Gastroesophageal sphincter (tissue), 4 donors: Measurements from ENCODE around the gene WNT10A. TPM values are rescaled to one million over a fixed set of nuclear protein-coding genes. Genes with fewer than 3 reads are reported as not detected.

ENCODE experiments used
- ATAC-seq: fragments of 150-250 bp; one replicate; pipeline ENCODE4 v1.9.1; 2016; ENCODE audit warnings: mild to moderate bottlenecking, moderate library complexity
- H3K27ac ChIP-seq, 4 donors: fragments of 200-600 bp; sonication (generic) in 3 of 4; 1 replicate in 3 of 4; 2 replicates in 1 of 4; pipeline ENCODE4 v1.5.1; 2016 to 2019
- H3K27me3 ChIP-seq: fragments of 200-600 bp; sonication (generic); one replicate; pipeline ENCODE4 v1.5.1; 2019
- H3K36me3 ChIP-seq, 2 donors: fragments of 200-600 bp; sonication (generic); one replicate each; pipeline ENCODE4 v1.5.1; 2019; ENCODE audit warnings: control low read depth in 1 of 2
- H3K4me1 ChIP-seq, 3 donors: fragments of 200-600 bp; sonication (generic); 1 replicate in 2 of 3; 2 replicates in 1 of 3; pipeline ENCODE4 v1.5.1; 2016 to 2019; ENCODE audit warnings: control low read depth in 2 of 3
- H3K4me3 ChIP-seq, 2 donors: fragments of 200-600 bp; sonication (generic); one replicate each; pipeline ENCODE4 v1.5.1; 2019; ENCODE audit warnings: mild to moderate bottlenecking in 1 of 2, moderate library complexity in 1 of 2
- H3K9me3 ChIP-seq, 3 donors: fragments of 200-600 bp; sonication (generic); one replicate each; pipeline ENCODE4 v1.5.1; 2017 to 2019; ENCODE audit warnings: control low read depth in 2 of 3
- EP300 ChIP-seq: sonication (generic); formaldehyde crosslinking; IDR thresholded peaks from one replicate; pipeline ENCODE4 v1.6.1; 2017; ENCODE audit warnings: antibody characterized with exemption, mild to moderate bottlenecking
- POLR2A ChIP-seq, 2 donors: fragments of 450-650 bp; IDR thresholded peaks; one replicate each; pipeline ENCODE4 v1.6.1; 2017; ENCODE audit warnings: antibody characterized with exemption in 2 of 2, mild to moderate bottlenecking in 2 of 2, moderate library complexity in 1 of 2
- POLR2AphosphoS5 ChIP-seq: sonication (generic); formaldehyde crosslinking; IDR thresholded peaks from one replicate; pipeline ENCODE4 v1.6.1; 2017; ENCODE audit warnings: antibody characterized with exemption
- WGBS, 2 donors: methylation state at CpG; one replicate each; pipeline ENCODE4 v1.1.5; 2018; ENCODE audit warnings: low coverage in 1 of 2; 5-methylcytosine and 5-hydroxymethylcytosine counted together
- total RNA-seq, 4 donors: library from RNA; depleted of rRNA; stranded (reverse); fragments of >200 nt; gene quantifications; one replicate each; pipeline ENCODE4 v1.1.0, GENCODE V29; 2016
- TF ChIP-seq, protein P1 (sequence below), 4 experiments: fragments of 200-600 bp in 2 of 4; fragments of 450-650 bp in 2 of 4; sonication (generic) in 1 of 4; IDR thresholded peaks; one replicate each; pipeline ENCODE4 v1.5.1; 2017 to 2019; ENCODE audit warnings: antibody characterized with exemption in 4 of 4, mild to moderate bottlenecking in 2 of 4, moderate library complexity in 2 of 4

Gene WNT10A
- total RNA-seq, 4 donors from 2014 or later = not detected

DNA sequence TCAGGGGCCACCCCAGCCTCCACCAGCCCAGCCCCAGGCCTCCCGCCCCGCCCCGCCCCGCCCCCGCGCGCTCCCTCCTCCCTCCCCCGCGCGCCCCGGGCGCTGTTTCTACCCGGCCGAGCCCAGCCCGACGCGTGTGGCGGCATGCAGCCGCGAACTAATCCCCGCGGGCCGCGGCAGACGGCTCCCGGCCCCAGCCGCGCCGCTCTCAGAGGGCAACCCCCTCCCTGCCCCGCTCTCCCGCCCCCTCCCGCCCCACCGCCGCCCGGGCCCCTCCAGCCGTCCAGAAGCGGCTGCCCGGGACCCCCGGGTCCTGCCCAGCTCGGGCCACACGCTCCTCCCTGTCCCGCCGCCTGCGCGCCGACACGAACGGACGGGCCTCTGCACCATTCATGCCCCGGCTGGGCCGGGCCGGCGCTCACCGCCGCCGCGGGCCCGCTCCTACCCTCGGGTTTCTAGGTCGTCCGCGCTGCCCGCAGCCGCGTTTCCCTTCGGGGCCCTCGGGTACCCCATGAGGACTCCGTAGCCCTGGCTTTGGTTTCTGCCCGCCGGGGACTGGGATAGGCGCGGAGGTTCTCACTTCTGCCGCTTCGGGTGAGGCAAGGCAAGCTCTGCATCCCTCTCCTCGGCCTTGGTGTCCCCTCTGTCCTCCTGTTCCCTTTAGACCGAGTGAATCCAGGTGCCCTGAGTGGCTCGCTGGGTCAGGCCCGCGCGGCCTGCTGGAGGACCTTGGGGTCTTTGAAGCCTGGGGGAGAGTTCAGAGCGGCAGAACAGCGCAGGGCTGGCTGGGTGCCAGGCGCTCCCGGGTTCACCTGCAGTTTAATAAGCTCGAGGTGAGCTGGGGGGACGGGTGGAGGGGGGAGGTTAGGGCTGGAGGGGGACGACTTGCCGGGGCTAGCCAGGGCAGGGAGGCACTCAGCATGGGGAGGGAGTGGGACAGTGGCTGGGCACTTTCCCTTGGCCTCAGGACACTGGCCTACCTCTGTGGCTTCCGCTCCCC, 3.1 kb downstream of the WNT10A start:
- Histone ChIP-seq H3K4me1 (peaks cover 0 to 35% (median 13%) of the 10 kb centered on the region in 3 donors), H3K27me3 (peaks cover 65% of the 10 kb centered on the region), H3K27ac (peak overlapping the region in 1 of 4 donors; percentile 53), H3K36me3 (no peaks in the 10 kb centered on the region), H3K4me3 (peak overlapping the region; percentile 11 to 55), H3K9me3 (no peaks in the 10 kb centered on the region)
- peak; percentile 59 for ATAC-seq
- TF ChIP-seq, protein P1, sequence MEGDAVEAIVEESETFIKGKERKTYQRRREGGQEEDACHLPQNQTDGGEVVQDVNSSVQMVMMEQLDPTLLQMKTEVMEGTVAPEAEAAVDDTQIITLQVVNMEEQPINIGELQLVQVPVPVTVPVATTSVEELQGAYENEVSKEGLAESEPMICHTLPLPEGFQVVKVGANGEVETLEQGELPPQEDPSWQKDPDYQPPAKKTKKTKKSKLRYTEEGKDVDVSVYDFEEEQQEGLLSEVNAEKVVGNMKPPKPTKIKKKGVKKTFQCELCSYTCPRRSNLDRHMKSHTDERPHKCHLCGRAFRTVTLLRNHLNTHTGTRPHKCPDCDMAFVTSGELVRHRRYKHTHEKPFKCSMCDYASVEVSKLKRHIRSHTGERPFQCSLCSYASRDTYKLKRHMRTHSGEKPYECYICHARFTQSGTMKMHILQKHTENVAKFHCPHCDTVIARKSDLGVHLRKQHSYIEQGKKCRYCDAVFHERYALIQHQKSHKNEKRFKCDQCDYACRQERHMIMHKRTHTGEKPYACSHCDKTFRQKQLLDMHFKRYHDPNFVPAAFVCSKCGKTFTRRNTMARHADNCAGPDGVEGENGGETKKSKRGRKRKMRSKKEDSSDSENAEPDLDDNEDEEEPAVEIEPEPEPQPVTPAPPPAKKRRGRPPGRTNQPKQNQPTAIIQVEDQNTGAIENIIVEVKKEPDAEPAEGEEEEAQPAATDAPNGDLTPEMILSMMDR (IDR thresholded peaks at IDR 0.05) = no peak
- no peak for TF ChIP-seq POLR2AphosphoS5
- no peak for TF ChIP-seq POLR2A (IDR thresholded peaks at IDR 0.05)
- no peak for TF ChIP-seq EP300
- WGBS, 2 donors = 27 to 100% methylated on average over 1 to 3 of the region's 89 CpGs

DNA sequence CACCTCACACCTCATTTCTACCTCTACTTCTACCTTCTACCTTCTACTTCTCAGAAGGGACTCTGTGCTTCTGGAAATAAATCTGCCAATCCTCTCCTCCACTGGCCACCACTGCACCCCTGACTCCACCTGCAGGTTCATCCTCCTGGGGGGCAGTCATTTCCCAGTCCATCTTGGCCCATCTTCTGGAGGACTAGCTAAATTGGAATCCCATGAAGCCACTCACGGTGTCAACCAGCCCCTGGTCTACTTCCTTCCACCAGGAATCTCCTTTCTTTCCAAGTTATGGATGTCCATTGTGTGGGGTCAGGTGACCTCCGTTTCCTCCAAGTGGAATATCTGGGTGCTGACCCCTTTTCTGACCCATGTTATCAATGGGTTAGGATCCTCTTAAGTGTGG, 3.9 kb downstream of the WNT10A start:
- no peak overlapping the region for H3K4me3 ChIP-seq
- TF ChIP-seq EP300 (no peak), POLR2A (IDR thresholded peaks at IDR 0.05) (no peak), POLR2AphosphoS5 (no peak)
- TF ChIP-seq, protein P1 (IDR thresholded peaks at IDR 0.05) = no peak
- no peaks in the 10 kb centered on the region for H3K9me3 ChIP-seq
- no peak overlapping the region for H3K27ac ChIP-seq
- H3K4me1 ChIP-seq = peaks cover 0 to 32% (median 13%) of the 10 kb centered on the region in 3 donors
- ATAC-seq = no peak
- 95 to 100% methylated on average over 1 to 2 of the region's 2 CpGs for WGBS, 2 donors
- H3K36me3 ChIP-seq = no peaks in the 10 kb centered on the region
- peaks cover 58% of the 10 kb centered on the region for H3K27me3 ChIP-seq

DNA sequence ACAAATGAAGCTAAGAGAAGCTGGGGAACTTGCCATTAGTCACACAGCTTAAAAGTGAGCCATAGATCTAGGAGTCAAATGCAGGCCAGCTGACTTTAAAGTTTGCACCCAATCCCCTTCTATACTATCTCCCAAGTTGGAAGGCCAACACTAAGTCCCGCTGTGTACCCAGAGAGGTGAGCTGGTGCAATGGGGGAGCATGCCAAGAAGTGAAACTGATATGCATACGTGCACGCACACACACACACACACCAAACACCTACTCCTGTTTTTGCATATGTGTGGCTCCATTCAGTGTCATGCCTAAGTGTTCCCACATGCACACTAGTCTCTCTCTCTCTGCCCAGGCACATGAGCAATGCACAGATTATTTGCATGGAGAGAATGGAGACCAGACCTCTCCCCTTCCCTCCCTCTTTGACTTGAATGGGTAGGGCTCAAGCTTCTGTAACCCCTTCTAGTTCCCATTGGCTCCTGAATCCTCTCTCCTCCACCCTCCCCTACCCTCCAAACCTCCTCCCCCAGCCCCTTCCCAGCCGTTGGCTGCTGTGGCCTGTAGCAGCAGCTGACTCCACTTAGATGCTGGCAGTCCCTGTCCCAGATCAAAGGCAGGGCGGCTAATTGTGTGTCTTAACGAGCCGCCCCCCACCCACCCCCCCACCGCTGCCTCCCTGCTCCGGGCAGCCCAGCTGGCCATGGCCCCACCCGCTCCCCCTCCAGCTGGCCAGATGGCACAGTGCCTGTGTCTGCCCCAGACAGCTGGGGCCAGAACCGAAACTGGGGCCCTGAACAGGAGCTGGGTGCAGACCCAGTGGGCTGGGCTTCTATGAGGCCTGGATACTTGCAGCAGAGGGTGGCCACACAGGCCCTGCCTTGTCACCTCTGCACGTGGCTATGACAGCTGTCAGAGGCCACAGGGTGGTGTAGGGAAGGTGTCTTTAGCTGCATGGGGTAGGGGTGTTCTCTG, 5.6 kb downstream of the WNT10A start:
- Histone ChIP-seq H3K36me3 (no peaks in the 10 kb centered on the region), H3K4me1 (peaks cover 0 to 17% (median 4%) of the 10 kb centered on the region in 3 donors), H3K27me3 (peaks cover 41% of the 10 kb centered on the region), H3K4me3 (no peak overlapping the region), H3K9me3 (no peaks in the 10 kb centered on the region), H3K27ac (no peak overlapping the region)
- WGBS, 2 donors = 70% methylated on average over 6 of the region's 12 CpGs; no CpG with 5 or more reads in 1 of the 2 donors
- TF ChIP-seq, protein P1 (IDR thresholded peaks at IDR 0.05) = no peak
- ATAC-seq = no peak

DNA sequence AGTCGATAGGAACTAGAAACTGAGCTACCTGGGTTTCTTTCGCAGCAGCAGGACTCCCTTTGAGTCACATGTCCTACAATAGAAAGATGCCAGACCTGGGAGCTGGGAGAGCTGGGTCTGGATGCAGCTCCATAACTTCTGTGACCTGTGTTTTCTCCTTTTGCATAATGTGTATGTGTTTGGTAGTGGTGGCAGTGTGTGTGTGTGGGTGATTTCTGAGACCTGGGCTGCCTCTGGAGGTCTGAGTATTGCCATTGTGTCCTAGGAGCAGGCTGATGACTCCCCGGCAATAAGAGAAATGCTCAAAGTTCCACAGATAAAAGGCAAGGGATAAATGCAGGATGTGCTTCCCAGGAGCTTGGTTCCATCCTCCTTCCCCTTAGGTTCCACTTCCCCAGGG, 6.4 kb downstream of the WNT10A start:
- 80% methylated on average over 1 of the region's 3 CpGs; no CpG with 5 or more reads in 1 of the 2 donors for WGBS, 2 donors
- no peak for ATAC-seq
- H3K27ac ChIP-seq = no peak overlapping the region

More for the DNA sequence above, 6.4 kb downstream of the WNT10A start:
- Histone ChIP-seq H3K4me3 (no peak overlapping the region), H3K9me3 (no peaks in the 10 kb centered on the region), H3K27me3 (peaks cover 33% of the 10 kb centered on the region), H3K4me1 (peaks cover 0 to 17% (median 4%) of the 10 kb centered on the region in 3 donors), H3K36me3 (no peaks in the 10 kb centered on the region)
- TF ChIP-seq POLR2A (IDR thresholded peaks at IDR 0.05) (no peak), EP300 (no peak), POLR2AphosphoS5 (no peak)
- TF ChIP-seq, protein P1 (IDR thresholded peaks at IDR 0.05) = no peak
